NCI-H128 (cell line): ENCODE results near the gene CAMTA1.

Experiments used
- DNase-seq: peaks from one replicate; lab custom pipeline; 2025; ENCODE audit not compliant: unreplicated experiment; lab: John Stamatoyannopoulos, UW

The CAMTA1 gene

GRCh38 chr1:7293702-7294629 is 508.7 kb downstream of the CAMTA1 start:
- DNase-seq: no peak

DNA sequence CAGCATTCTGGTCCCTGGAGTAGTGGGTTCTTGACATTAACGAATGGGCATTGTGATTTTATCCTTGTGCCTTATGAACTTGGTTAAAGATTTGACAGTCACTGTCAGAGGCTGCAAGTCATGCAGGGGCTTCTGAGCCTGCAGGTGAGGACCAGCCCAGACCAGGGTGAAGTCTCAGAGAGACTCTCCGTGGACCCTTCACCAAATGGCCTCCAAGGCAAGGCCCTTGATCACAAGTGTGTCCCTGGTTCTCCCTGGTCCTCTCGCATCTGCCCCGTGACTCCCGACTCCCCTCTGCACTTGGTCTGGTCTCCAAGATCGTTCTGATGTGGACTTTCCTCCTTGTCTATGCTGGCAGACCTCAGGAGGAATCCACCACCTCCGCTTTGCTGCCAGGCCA is 509.4 kb downstream of the CAMTA1 start:
- DNase-seq: no peak

DNA sequence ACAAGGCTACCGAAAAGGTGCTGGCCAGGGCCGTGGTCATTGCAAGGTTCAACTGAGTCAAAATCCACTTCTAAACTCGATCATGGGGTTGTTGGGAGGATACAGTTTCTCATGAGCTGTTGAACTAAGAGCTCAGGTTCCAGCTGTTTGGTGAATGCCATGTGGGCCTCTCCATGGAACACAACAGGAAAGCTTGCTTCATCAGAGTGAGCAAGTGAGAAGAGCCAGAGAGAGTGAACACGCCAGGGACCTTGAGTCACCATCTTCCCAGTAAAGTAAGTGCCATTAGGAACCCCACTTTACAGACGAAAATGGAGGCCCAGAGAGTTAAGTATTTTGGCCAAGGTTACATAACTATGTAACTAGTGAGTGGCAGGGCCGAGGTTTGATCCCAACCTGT is 510.7 kb downstream of the CAMTA1 start:
- DNase-seq: no peak

DNA sequence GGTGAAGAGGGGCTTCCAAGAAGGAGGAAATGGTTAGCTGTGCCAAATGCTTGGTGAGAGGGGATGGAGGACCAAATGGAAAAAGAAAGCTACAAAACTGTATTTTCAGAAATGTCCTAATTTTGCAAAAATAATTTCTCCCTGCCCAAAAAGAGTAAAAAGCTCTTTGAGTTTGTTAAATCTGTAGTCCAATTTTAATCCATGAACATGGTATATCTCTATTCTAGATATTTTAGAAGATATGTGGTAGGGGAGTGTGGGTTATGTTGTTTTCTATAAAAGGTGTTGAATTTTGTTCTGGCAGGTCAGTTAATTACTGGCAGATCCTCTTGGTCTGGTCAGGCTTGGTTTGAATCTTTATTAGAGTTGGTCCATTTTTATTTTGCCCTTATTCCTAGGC is 511.7 kb downstream of the CAMTA1 start:
- DNase-seq: no peak

DNA sequence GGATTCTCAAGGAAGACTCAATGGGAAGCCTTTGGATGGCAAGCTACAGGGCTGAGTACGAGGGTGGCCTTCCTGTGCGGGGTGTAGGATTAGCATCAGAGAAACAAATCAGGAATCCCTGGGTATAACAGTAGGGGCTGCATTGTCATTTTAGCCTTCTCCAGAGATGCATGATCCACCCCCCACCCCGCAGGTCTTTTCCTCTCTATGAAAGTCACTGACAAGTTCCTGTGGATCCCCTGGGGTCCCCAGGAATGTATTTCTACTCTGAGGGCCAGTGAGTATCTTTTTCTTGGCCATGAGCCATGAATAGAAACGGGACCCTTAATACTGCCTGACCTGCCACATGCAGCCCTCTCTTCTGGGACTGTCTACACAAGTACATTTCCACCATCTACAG is 512.9 kb downstream of the CAMTA1 start:
- DNase-seq: no peak

DNA sequence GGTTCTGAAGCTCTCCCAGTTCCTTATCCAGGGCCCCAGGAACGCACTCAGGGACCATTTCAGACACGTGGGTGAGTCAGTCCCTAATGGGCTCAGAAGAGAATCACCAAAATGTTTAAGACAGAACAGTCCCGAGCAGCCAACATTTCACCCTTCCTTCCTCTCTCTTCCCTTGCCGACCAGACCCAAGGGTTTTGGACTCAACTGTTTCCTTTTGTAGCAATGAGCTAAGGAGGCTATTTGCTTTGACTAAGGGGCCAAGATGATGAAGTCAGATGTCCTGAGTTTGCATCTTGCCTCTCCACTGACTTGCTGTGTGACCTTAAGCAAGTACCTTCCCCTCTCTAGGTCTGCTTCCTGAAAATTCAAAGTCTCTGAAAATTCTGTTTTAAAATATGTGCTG is 513.5 kb downstream of the CAMTA1 start:
- DNase-seq: no peak

- no peak for DNase-seq
Observed at GRCh38 chr1:7299329-7299799, 514.1 kb downstream of the CAMTA1 start.

DNA sequence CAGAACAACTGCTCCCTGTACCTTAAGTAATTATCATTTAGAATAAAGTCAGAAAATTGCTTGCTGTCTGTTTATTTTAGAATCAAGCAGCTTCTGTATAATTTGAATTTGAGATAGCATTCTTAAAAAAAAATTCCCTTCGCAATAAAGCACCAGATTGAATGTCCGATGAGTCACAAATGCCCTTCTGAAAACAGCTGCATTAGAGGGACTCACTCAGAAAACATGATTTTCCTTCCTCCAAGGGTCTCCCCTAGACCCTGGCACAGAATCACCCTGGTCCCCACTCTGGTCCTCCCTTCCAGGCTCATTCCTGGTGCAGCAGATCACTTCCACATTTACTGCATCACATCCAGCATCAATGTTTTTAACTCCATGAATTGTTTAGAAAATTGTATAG is 514.7 kb downstream of the CAMTA1 start:
- no peak for DNase-seq

DNA sequence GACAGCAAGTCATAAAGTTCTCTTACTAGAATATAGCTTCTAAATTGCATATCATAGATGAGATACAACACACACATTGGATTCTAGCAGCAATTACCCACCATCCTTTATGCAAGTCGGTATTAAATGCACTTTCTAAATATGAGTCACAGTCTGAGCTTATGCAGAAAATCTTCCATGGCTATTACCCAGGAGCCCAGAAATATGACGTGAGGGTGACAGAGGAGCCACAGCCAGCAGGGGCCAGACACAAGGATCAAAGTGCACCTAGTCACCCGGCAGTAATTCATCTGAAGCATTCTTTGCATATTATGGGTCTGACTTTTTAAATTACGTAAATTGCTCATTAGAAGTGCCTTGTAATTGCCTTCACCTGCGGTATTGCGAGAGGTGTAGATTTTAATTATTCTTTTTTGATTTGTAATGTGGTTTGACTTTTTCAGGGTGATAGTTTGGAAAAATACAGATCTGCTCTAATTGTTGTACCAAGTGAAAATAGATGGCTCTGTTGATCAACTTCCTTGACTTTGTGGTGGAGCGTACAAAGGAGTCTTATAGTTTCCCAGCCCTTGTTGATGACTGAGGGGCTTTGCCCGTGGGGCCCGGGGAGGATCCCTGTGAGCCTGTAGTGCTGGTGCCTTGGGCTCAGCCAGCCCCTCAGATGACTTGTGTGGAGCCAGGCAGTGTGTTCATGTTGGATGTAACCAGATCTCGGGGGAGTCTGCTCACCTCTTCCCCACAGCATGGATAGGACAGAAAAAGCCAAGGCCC is 515.8 kb downstream of the CAMTA1 start:
- no peak for DNase-seq

GRCh38 chr1:7301664-7301981 is 516.4 kb downstream of the CAMTA1 start:
- no peak for DNase-seq

GRCh38 chr1:7302126-7302525 is 516.9 kb downstream of the CAMTA1 start:
- no peak for DNase-seq

GRCh38 chr1:7302873-7303272 is 517.6 kb downstream of the CAMTA1 start:
- no peak for DNase-seq

DNA sequence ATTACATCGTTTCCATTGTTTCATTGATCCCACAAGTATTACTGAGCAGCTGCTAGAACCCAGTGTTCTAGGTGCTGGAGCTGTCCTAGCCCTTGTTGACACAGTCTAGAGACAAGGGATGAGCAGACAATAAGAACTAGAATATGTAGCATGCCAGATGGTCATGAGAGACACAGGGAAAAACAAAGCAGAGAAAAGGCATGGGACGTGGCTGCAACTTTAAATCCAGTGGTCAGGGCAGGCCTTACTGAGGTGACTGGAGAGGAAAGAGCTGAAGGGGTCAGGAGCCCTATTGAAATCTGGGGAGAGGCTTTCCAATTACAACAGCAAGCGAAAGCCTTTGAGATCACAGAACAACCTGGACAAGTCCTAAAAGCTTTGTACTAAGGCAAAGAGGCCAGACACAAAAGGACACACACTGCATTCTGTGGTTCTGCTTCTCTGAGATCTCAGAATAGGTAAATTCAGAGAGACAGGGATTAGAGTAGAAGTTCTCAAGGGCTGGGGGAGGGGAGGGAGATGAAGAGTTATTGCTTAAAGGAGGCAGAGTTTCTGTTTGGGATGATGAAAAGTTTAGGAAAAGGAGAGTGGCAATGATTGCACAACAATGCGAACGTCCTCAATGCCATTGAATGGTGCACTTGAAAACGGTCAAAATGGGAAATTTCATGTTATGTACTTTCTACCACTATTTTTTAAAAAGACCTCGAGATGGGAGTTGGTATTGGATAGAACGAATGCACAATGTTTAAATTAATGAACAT is 518.5 kb downstream of the CAMTA1 start:
- no peak for DNase-seq

GRCh38 chr1:7313081-7313546 is 527.9 kb downstream of the CAMTA1 start:
- no peak for DNase-seq

- no peak for DNase-seq
Observed at GRCh38 chr1:7313826-7314225, 528.6 kb downstream of the CAMTA1 start.

- no peak for DNase-seq
Observed at GRCh38 chr1:7315316-7315715, 530.1 kb downstream of the CAMTA1 start.

DNA sequence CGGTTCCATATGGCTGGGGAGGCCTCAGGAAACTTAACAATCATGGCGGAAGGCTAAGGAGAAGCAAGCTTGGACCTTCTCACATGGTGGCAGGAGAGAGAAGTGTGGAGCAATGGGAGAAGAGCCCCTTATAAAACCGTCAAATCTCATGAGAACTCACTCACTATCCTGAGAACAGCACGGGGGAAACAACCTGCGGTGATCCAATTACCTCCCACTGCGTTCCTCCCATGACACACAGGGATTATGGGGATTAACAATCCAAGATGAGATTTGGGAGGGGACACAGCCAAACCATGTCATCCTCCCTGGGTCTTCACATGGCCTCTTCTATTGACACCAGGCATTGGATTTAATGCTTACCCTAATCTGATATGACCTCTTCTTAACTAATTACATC is 530.7 kb downstream of the CAMTA1 start:
- DNase-seq: no peak

DNA sequence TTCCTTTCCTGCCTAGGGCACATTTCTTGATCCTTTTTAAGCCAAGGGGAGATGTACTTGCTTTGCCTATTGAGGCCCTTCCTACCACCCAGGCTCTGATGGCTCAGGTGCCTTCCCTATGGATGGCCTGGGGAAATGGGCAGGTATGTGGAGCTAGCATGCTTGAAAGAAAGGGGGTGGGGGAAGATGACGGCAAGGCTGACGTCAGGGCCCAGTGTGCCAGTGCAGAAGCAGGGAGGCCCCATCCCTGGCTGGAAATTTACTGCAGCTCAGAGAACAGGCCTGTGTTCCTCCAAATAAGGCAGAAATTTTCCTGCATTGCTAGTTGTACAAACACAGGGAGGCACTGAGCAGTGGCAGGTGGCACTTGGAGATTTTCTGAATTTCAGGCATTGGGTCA is 532.6 kb downstream of the CAMTA1 start:
- DNase-seq: no peak

DNA sequence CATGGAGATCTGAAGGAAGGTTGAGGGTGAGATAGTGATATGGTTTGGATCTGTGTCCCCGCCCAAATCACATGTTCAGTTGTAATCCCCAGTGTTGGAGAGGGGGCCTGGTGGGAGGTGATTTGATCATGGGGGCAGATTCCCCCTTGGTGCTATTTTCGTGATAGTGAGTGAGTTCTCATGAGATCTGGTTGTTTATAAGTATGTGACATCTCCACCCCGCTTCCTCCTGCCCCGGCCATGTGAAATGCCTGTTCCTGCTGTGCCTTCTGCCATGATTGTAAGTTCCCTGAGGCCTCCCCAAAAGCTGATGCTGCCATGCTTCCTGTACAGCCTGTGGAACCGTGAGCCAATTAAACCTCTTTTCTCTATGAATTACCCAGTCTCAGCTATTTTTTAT is 533.9 kb downstream of the CAMTA1 start:
- no peak for DNase-seq

DNA sequence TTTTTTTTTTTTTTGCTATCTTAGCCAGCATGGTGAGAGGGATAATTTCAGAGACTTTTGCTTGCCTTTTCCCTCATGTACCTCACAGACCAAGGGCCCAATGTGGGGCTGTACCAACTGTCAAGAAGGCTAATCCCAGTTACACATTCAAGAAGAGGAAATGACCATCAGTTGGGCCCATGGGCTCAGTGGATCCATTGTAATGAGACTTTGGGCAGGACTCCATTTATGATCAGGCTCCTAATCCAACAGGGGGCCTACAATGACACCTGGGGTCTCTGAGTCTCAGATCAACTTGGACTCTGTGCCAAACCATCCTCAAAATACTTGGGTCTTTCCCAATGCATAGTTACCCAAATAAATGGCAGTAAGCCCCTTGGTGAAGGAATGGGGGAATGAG is 535.4 kb downstream of the CAMTA1 start:
- no peak for DNase-seq

- DNase-seq: no peak
Observed at GRCh38 chr1:7322283-7322785, 537.1 kb downstream of the CAMTA1 start.
